Left ventricle myocardium inferior (tissue), 1 donor: ENCODE results near the gene ENDOD1. TPM values are rescaled to one million over a fixed set of nuclear protein-coding genes. Genes with fewer than 3 reads are reported as not detected.

ENCODE experiments used
- DNase-seq: peaks from one replicate; pipeline ENCODE4 v3.0.0-alpha.2; 2020
- H3K27ac ChIP-seq: fragments of 200-600 bp; replicated peaks from 2 replicates; pipeline ENCODE4 v1.8.0; 2021
- H3K27me3 ChIP-seq: fragments of 200-600 bp; 2 replicates; pipeline ENCODE4 v1.8.0; 2021; ENCODE audit warnings: low read depth
- H3K36me3 ChIP-seq: fragments of 200-600 bp; 2 replicates; pipeline ENCODE4 v1.8.0; 2021
- H3K4me1 ChIP-seq: fragments of 200-600 bp; 2 replicates; pipeline ENCODE4 v1.8.0; 2021
- H3K4me3 ChIP-seq: fragments of 200-600 bp; 2 replicates; pipeline ENCODE4 v1.8.0; 2021; ENCODE audit warnings: mild to moderate bottlenecking, moderate library complexity
- H3K9me3 ChIP-seq: fragments of 200-600 bp; replicated peaks from 2 replicates; pipeline ENCODE4 v1.8.0; 2021
- CTCF ChIP-seq: fragments of 200-600 bp; IDR thresholded peaks from 2 replicates; pipeline ENCODE4 v1.8.0; 2021; ENCODE audit warnings: antibody characterized with exemption, mild to moderate bottlenecking, borderline replicate concordance
- intact Hi-C: fragments of 100-400 bp; cut with micrococcal nuclease; formaldehyde crosslinking; loops from one replicate; pipeline ENCODE4 v1.11.0; 2022
- total RNA-seq: library from RNA; stranded (reverse); fragmentation: NEBNext Ultra II Directional; extraction: Animal tissue kit (Norgen Biotek cat#: 25700); gene quantifications from one replicate; pipeline ENCODE4 v1.2.1, GENCODE V29; 2021
- donor health status: DM: no; HTN: yes; CAD: no; lungs with severe emphysema.

ENDOD1 gene
- total RNA-seq, 1 donor from 2014 or later, result 11.3 TPM

- peaks cover 14% of the 10 kb centered on the region for H3K4me1 ChIP-seq
- no peaks in the 10 kb centered on the region for H3K9me3 ChIP-seq
- intact Hi-C loops, result loop anchor here (5.0 to 10.0 kb wide), 2 partner anchors 50 to 77 kb away; partner anchors contain the start of gene SRSF8
- no peak overlapping the region for H3K27ac ChIP-seq
- no peaks in the 10 kb centered on the region for H3K27me3 ChIP-seq
- TF ChIP-seq CTCF, result no peak
- no peaks in the 10 kb centered on the region for H3K36me3 ChIP-seq
- no peak for DNase-seq
- H3K4me3 ChIP-seq, result no peak overlapping the region
These were observed 54.9 kb downstream of the ENDOD1 start for GRCh38 chr11:95144313-95145235.

- peaks cover 22% of the 10 kb centered on the region for H3K4me1 ChIP-seq
- TF ChIP-seq CTCF, result no peak
- H3K27me3 ChIP-seq, result no peaks in the 10 kb centered on the region
- intact Hi-C loops, result loop anchor here (5.0 to 10.0 kb wide), 2 partner anchors 51 to 78 kb away; partner anchors contain the start of gene SRSF8
- no peak for DNase-seq
- H3K27ac ChIP-seq, result no peak overlapping the region
- no peaks in the 10 kb centered on the region for H3K9me3 ChIP-seq
- H3K4me3 ChIP-seq, result no peak overlapping the region
- no peaks in the 10 kb centered on the region for H3K36me3 ChIP-seq
These were observed 55.9 kb downstream of the ENDOD1 start for GRCh38 chr11:95145430-95146060.

GRCh38 chr11:95147364-95147905, 57.8 kb downstream of the ENDOD1 start:
- Histone ChIP-seq H3K4me1 (peaks cover 35% of the 10 kb centered on the region), H3K36me3 (no peaks in the 10 kb centered on the region), H3K27ac (peak overlapping the region; percentile 6), H3K9me3 (no peaks in the 10 kb centered on the region), H3K4me3 (no peak overlapping the region), H3K27me3 (no peaks in the 10 kb centered on the region)
- intact Hi-C loops, result loop anchor here (5.0 to 10.0 kb wide), 2 partner anchors 53 to 80 kb away; partner anchors contain the start of gene SRSF8
- no peak for TF ChIP-seq CTCF
- DNase-seq, result no peak

GRCh38 chr11:95148406-95148805, 58.8 kb downstream of the ENDOD1 start:
- no peaks in the 10 kb centered on the region for H3K36me3 ChIP-seq
- H3K4me1 ChIP-seq, result peaks cover 39% of the 10 kb centered on the region
- H3K27me3 ChIP-seq, result no peaks in the 10 kb centered on the region
- no peaks in the 10 kb centered on the region for H3K9me3 ChIP-seq
- intact Hi-C loops, result loop anchor here (5.0 to 10.0 kb wide), 2 partner anchors 54 to 81 kb away; partner anchors contain the start of gene SRSF8
- TF ChIP-seq CTCF, result no peak
- no peak for DNase-seq
- H3K27ac ChIP-seq, result peak overlapping the region; percentile 1
- no peak overlapping the region for H3K4me3 ChIP-seq

GRCh38 chr11:95148938-95149337, 59.3 kb downstream of the ENDOD1 start:
- Histone ChIP-seq H3K27ac (peak overlapping the region; percentile 94), H3K4me3 (no peak overlapping the region), H3K9me3 (no peaks in the 10 kb centered on the region), H3K36me3 (no peaks in the 10 kb centered on the region), H3K4me1 (peaks cover 43% of the 10 kb centered on the region), H3K27me3 (no peaks in the 10 kb centered on the region)
- intact Hi-C loops, result loop anchor here (5.0 to 10.0 kb wide), 2 partner anchors 54 to 82 kb away; partner anchors contain the start of gene SRSF8
- DNase-seq, result no peak
- no peak for TF ChIP-seq CTCF
